NCI-H2196 (cell line): ENCODE measurements around the gene TRIP13.

ENCODE experiments used
- DNase-seq: peaks from one replicate; lab custom pipeline; 2025; ENCODE audit not compliant: unreplicated experiment; lab: John Stamatoyannopoulos, UW

Gene TRIP13

DNA sequence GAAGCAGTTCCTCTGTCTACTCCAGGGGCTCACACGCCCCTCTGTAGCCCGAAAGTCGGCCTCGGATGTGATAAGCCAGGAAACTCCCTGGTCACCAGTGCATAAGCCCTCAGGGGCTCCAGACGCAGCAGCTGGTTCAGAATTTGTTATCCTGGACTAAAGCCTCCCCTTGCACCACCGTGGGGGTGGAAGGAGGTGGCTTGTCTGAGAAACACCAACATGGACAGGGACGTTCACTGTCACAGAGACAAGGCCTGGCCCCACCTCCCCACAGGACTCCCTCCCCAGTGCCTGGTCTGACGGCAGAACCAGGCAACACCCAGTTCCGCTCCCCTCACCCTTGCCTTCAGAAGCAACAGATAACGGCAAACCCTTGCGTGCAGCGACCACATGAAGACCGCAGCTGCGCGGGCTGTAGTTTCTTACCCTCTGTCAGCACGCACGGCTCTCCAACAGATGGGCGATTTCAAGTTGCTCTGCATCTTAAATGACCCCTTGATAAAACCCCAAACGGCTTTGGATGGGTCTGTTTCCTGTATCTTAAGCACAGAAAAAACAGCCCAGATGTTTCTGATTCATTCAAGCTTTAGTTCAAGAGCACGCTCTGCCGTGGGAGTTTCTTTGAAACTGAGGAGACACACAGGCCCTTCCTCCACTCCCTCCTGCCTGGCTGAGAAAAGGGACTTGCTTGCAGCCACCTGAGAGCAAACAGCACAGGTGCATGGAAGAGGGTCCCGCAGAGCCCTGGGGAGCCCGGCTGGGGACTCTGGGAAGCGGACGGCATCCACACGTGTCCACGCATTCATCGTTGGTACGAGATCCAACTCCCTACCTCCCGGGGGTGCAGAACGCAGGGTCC is 71.2 kb downstream of the TRIP13 start:
- DNase-seq, result no peak

DNA sequence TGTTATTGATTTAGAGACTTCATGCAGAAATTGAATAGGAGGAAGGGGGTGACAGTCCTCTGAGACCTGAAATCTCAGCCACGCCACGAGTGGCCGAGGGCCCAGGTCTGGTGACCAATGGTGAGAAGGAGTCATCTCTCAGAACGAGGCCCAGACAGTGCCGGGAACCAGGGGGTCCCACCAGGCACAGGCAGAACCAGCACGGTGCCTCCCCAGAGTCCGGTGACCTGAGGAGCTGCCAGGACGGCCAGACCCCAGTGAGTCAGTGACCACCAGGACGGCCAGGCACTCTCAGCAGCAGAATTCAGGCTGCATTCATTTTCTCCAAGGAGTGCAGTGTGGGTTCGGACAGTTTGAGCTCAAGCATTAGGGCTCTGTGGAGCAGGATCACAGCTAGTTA is 72.1 kb downstream of the TRIP13 start:
- no peak for DNase-seq

DNA sequence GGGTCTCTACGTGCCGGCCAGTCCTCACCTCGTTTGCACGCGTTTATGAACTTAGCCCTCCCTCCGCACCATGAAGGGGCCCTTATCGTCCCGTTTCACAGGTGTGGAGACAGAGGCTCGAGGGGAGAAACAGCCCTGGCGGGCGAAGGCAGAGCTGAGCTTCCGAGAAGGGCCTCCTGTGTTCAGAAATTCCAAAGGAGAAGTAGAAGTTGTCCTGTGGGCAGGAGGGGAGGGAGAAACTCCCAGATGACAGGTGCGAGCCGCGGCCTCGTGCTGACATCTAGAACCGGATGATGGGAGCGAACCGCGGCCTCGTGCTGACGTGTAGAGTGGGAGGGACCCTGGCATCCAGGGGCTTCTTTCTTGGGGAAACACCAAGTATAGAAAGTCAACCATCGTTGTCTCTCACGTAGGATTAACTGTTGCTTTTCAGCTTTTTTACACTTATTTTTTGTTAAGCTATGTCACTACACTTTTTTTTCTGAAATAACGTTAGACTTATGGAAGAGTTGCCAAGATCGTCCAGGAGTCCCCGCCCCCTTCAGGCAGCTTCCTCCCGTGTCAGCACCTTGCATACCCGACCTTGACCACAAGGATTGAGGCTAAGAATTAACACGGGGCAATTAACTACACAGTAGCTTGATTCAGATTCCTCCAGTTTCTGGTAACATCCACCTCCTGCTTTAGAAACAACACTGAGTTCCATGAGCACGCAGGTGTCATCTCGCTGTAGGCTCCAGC is 73.1 kb downstream of the TRIP13 start:
- DNase-seq, result no peak

DNA sequence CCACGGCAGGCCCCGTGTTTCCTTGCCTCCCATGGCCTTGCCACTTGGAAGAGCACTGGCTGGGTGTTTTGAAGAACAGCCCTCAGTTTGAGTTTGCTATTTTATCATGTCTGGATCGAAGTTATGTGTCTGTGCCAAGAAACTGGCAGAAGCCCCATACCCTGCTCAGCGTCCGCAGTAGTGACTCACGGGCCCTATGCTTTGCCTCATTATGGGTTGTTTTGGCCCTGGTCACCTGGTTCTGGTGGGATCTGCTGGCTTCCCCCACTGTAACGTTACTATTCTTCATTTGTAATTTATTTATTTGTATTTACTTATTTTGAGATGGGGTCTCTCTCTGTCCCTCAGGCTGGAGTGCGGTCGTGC is 73.6 kb downstream of the TRIP13 start:
- no peak for DNase-seq

DNA sequence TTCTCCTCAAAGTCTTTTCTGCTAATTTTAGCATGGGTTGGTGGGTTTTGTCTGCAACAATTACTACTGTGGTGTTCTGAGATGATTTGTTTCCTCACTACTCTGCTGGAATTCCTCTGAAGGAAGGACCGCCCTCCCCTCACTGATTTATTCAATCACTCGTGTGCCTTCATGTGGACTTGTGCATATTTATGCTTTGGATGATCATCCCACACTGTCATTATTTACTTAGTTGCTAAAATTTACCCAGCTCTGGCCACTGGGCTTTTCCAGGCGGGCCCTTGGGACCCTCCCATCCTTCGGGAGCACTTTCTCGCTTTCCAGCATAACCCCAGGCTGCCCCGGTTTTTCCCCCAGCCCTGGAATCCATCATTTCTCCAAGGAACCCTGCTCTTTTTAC is 74.3 kb downstream of the TRIP13 start:
- no peak for DNase-seq
